Activated CD4-positive, CD25-positive, alpha-beta regulatory T cell treated with anti-CD3 and anti-CD28 coated beads, Interleukin-2, amount 50 U/mL, for 72 hours (primary cell): ENCODE measurements around the gene FARSB.
"Not testable (repeated sequence)": the region's sequence is repeated elsewhere in the genome, so short reads cannot be mapped to it uniquely, and the experiment has no call there.

Experiments used
- DNase-seq: peaks from one replicate; pipeline ENCODE4 v3.0.0; 2021

The FARSB gene

GRCh38 chr2:222655787-222656525 is at the start of gene FARSB:
Gene FARSB (minus strand): TSS chr2:222656092. CDS start chr2:222656073, 19 bp downstream.
- DNase-seq = peak; percentile 87

- DNase-seq = no peak
These were observed 48.0 kb upstream of the FARSB start for GRCh38 chr2:222703886-222704285.

GRCh38 chr2:222703091-222703490 is 47.2 kb upstream of the FARSB start:
- DNase-seq = no peak

- no peak for DNase-seq
These were observed 45.8 kb upstream of the FARSB start for GRCh38 chr2:222701721-222702131.

GRCh38 chr2:222701233-222701632 is 45.3 kb upstream of the FARSB start:
- no peak for DNase-seq

- DNase-seq = no peak
These were observed 42.4 kb upstream of the FARSB start for GRCh38 chr2:222698276-222698675.

GRCh38 chr2:222693837-222694236 is 37.9 kb upstream of the FARSB start:
- no peak for DNase-seq

GRCh38 chr2:222693413-222693812 is 37.5 kb upstream of the FARSB start:
- DNase-seq = not testable (repeated sequence)

GRCh38 chr2:222690564-222691200 is 34.8 kb upstream of the FARSB start:
- peak; percentile 65 for DNase-seq

- no peak for DNase-seq
These were observed 33.4 kb upstream of the FARSB start for GRCh38 chr2:222689322-222689721.

- DNase-seq = no peak
These were observed 33.0 kb upstream of the FARSB start for GRCh38 chr2:222688917-222689316.

GRCh38 chr2:222686086-222686750 is 30.3 kb upstream of the FARSB start:
- no peak for DNase-seq

- DNase-seq = no peak
These were observed 27.9 kb upstream of the FARSB start for GRCh38 chr2:222683805-222684204.

GRCh38 chr2:222677981-222678380 is 22.1 kb upstream of the FARSB start:
- no peak for DNase-seq

GRCh38 chr2:222673883-222674282 is 18.0 kb upstream of the FARSB start:
- no peak for DNase-seq

- no peak for DNase-seq
These were observed 17.4 kb upstream of the FARSB start for GRCh38 chr2:222673273-222673672.

GRCh38 chr2:222672068-222672401 is 16.1 kb upstream of the FARSB start:
- no peak for DNase-seq

GRCh38 chr2:222671259-222672067 is 15.6 kb upstream of the FARSB start, which contains the start of gene MOGAT1:
Gene MOGAT1 (plus strand): TSS chr2:222671658. CDS start chr2:222671786, 128 bp downstream.
- no peak for DNase-seq

GRCh38 chr2:222670191-222671038 is 14.5 kb upstream of the FARSB start:
- DNase-seq = no peak

GRCh38 chr2:222669353-222669752 is 13.5 kb upstream of the FARSB start:
- no peak for DNase-seq

GRCh38 chr2:222668494-222669154 is 12.7 kb upstream of the FARSB start:
- DNase-seq = no peak

- DNase-seq = no peak
These were observed 7.6 kb upstream of the FARSB start for GRCh38 chr2:222663479-222663878.
